Measurements from ENCODE around the gene PCK1.

The PCK1 gene

GRCh38 chr20:57577679-57578475 is 17.0 kb downstream of the PCK1 start:
- DNase-seq: no peak

- DNase-seq: no peak
Measured at GRCh38 chr20:57578476-57579165, 17.7 kb downstream of the PCK1 start.

DNA sequence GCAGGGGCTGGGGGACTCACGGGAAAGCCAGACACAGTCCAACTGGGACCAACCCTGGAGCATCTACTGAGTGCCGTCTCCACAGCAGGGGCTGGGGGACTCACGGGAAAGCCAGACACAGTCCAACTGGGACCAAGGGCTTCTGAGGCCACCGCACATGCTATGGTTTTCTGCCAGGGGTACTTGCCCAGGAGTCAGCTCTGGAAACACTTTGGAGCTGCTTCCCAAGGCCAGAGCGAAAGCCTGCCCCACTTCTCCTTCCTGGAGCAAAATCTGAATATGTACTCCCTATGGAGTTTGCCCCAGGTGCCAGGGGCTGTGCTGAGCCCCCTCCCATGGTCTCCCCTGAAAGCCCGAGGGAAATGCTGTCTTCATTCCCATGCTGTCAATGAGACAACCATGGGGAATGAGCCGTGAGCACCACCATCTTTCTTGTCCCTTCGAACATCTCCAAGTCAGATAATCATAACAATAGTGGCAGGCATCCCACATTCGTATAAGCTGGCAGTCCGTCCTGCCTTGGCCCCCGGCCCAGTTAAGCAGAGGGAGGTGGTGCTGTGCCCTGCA is 18.5 kb downstream of the PCK1 start:
- no peak for DNase-seq

DNA sequence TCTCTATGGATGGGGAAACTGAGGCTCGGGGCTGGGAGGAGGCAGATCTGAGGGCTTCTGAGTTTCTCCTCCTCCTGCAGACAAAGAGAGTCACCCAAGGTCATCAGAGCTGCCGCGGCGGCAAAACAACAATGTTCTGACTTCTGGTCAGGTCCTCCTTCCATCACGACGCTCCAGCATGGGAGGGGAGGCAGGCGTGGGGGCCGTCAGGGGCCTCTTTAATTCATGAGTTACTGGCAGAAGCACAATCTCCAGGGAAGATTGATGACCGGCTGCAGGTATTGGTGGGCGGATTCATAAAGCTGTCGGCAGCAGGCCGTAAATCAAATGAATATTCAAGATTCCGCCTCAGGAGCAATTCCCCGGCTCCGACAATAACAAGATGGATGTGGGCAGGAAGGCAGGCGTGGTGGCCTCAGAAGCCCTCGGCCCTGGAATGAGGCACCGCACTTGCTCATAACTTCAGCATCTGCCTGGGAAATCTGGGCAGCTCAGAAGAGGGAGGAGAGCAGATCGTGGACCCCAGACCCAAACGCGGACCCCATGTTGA is 19.1 kb downstream of the PCK1 start:
- no peak for DNase-seq

DNA sequence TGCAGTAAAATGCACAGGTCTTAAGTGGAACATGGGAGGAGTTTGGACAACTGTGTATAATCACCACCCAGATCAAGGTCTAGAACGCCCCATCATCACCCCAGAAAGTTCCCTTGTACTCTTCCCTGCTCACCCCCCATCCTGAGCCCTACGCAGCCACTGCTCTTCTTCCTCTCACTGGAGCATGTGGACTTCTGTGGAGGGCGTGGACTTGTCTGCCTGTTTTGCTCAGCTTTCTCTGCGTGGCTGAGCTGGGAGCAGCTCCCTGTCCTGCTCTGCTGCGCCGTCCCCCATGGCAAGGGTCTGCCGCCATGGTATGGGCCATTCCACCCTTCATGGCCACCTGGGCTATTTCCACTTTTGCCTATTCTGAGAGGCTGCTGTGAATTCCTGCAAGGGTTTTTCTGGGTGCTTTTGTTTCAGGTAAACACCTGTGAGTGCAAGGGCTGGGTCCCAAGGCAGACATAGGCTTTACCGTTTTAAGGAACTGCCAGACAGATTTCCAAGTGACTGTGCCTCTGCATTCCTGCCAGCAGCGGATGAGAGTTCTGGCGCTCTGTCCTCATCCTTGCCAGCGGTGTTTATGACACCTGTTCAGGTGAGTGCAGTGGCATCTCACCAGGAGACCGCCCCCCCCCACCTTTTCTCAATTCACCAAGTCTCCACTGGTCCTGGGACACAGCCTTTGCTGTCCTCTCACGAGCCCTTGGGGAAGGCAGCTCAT is 19.7 kb downstream of the PCK1 start:
- no peak for DNase-seq

DNA sequence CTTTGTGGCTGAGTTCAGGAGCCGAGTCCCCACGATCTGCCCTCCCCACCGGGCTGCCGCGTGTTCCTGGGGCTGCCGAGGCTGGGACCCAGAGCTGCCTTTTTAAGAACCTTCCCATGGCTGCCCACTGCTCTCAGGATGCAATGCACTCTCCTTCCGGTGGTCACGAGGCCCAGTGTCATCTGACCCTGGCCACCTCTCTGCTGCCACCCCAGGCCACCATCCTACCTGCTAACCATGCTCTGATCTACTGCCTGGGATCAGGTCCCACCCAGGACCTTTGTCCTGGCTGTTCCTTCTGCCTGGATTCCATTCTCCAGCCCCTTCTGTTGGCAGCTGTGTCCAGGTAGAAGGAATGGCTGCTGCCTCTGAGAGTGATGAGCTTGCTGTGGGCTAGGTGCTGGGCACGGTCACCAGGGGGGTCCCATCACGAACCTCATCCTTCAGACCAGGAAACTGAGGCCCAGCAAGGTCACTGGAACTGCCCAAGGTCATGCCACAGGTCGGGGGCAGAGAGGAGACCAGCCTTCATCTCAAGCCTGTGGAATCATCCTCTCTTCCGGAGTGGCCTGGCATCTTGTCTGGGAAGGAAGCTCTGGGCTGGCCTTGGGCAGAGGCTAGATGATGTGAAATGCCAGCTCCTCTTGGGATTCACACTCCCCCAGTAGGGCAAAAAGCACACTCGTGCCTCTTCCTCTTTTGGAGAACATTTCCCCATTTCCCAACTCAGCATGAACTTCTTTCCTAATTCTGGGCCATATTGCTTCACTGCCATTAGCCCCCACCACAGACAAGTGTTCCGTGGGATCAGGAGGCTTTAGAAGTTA is 20.5 kb downstream of the PCK1 start:
- DNase-seq: no peak

GRCh38 chr20:57582029-57582378 is 21.1 kb downstream of the PCK1 start:
- no peak for DNase-seq

GRCh38 chr20:57582432-57583288 is 21.8 kb downstream of the PCK1 start:
- DNase-seq: no peak

- no peak for DNase-seq
Measured at GRCh38 chr20:57583289-57584257, 22.7 kb downstream of the PCK1 start.

GRCh38 chr20:57584768-57585461 is 24.0 kb downstream of the PCK1 start:
- no peak for DNase-seq

DNA sequence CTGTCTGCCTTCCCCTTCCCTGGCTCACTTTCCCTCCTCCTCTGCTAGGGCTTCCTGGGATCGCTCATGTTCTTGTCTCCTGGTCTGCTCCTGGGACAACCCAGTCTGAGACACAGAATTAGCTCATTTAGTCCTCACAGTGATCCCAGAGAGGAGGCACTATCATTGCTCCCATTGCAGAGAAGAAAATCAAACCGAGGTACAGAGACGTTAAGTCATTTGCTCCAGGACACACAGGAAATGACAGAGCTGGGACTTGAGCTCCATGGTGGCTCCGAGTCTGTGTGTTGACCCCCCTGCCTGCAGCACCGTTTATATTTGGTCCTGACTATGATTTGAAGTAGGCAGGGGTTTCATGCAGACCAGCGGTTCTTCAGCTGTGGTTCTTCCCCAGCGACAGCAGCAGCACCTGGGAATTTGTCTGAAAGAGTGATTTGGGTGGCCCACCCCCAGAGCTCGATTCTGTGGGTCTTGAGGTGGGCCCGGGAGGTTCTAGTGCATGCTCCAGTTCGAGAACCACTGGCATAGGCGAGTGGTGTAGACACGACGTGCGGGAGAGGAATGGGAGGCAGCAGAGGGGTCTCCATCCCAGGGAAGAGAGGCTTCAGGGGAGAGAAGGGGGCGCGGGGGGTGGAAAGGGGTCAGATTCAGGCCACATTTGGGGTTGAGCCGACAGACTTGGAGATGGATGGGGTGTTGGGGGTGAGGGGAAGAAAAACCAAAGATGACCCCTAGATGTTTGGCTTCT is 24.7 kb downstream of the PCK1 start:
- no peak for DNase-seq

- no peak for DNase-seq
Measured at GRCh38 chr20:57586370-57586793, 25.5 kb downstream of the PCK1 start.

DNA sequence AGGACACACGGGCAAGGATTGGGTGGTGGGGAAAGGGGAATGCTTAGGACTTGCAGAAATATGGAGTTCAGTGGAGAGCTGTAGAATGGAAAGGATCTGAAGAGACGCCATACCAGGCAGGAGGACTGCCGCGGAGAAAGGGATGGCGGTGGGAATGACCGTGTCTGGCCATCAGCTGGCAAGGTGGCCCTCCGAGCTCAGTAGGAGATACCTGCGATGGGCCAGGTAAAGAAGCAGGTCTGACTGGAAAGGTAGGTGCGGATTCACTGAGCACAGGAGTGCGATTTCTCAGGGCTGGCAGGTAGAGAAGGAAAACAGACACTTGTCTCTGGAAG is 26.0 kb downstream of the PCK1 start:
- no peak for DNase-seq

DNA sequence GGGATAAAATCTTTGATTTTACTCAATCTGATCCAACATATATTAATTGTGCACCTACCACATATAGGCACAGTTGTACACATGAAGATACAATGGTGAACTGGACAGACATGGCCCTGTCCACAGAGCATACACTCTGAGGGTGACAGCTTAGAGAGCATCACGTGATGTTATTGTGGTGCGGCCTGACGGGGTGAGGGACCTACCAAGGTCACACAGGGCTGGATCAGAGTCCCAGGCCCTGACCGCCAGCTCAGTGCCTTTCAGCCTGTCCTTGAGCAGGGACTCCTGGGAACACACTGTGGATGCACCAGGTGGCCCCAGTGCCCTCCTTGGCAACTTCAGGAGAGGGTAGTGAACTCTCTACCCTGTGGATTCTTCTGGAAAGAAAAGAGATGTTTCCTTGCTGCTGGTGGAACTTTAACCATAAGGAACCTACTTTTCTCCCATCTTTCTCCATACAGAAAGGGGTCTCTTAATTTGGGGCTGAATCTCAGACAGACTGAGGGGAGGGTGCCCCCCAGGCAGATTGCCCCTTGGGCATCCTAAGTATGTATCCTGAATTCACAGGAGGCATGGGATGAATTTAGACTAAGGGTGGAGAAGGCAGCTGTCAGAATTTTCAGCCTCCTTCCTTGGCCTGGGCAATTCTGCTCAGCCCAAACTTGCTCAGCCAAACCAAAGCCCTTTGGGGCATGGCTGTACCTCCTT is 26.5 kb downstream of the PCK1 start:
- DNase-seq: no peak

- DNase-seq: no peak
Measured at GRCh38 chr20:57587989-57588377, 27.1 kb downstream of the PCK1 start.

DNA sequence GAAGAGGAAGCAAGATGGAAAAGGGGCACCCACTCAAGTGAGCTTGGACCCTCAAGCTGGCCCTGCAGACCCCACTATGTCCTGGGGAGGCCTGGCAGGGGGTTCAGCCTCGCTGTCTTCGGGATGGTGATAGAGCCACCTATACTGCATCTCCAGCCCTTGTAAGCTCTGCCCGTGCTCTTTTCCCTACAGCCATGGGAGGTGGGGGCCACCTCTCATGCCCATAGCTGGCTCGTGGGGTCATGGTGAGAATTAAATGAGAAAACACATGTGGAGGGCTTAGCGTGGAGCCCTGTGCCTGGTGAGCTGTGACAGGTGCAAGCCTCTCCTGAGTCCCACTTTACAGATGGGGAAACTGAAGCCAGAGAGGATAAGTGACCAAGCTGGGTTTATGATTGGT is 27.7 kb downstream of the PCK1 start:
- no peak for DNase-seq

- no peak for DNase-seq
Measured at GRCh38 chr20:57589123-57589727, 28.3 kb downstream of the PCK1 start.

Measured in bone marrow (tissue), 2 donors.